Astrocyte of the spinal cord (primary cell): ENCODE results near the gene MPP2.
"Not testable (repeated sequence)": the region's sequence is repeated elsewhere in the genome, so short reads cannot be mapped to it uniquely, and the experiment has no call there.

Experiments
- DNase-seq: peaks from one replicate; pipeline ENCODE4 v3.0.0; 2011; ENCODE audit warnings: low read depth, low spot score
- H3K4me3 ChIP-seq: 2 replicates; pipeline ENCODE4 v1.5.1; 2011; ENCODE audit warnings: low read depth, mild to moderate bottlenecking, low read length, moderate library complexity
- in situ Hi-C: cut with HindIII; loops from 2 replicates; pipeline ENCODE4 v1.10.0; 2017; ENCODE audit warnings: low sequenced_read_pairs
- TF ChIP-seq, protein P1 (sequence below): IDR thresholded peaks from 2 replicates; pipeline ENCODE4 v1.5.1; 2012; ENCODE audit warnings: low read depth, mild to moderate bottlenecking, low read length, inconsistent platforms

Gene MPP2

DNA sequence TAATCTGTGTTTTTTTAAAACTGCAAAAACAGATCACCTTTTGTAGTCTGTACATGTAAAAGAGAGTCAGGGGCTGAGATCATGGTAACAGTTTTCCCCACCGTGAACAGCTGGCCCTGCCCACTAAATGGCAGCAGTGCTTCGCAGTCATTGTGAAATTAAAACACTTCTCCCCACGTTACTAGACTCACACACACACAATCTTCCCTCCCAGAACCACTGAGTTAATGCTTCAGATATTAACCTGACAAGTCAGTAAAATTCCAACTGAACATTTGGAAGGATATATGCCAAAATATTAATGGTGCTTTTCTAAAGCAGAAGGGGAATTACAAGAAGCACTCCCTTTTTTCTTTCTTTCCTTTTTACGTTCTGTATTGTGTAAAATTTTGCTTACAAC, 61.6 kb downstream of the MPP2 start:
- in situ Hi-C loops = no loop called here
- no peak for DNase-seq
- H3K4me3 ChIP-seq = no peak overlapping the region
- TF ChIP-seq, protein P1, sequence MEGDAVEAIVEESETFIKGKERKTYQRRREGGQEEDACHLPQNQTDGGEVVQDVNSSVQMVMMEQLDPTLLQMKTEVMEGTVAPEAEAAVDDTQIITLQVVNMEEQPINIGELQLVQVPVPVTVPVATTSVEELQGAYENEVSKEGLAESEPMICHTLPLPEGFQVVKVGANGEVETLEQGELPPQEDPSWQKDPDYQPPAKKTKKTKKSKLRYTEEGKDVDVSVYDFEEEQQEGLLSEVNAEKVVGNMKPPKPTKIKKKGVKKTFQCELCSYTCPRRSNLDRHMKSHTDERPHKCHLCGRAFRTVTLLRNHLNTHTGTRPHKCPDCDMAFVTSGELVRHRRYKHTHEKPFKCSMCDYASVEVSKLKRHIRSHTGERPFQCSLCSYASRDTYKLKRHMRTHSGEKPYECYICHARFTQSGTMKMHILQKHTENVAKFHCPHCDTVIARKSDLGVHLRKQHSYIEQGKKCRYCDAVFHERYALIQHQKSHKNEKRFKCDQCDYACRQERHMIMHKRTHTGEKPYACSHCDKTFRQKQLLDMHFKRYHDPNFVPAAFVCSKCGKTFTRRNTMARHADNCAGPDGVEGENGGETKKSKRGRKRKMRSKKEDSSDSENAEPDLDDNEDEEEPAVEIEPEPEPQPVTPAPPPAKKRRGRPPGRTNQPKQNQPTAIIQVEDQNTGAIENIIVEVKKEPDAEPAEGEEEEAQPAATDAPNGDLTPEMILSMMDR = no peak

DNA sequence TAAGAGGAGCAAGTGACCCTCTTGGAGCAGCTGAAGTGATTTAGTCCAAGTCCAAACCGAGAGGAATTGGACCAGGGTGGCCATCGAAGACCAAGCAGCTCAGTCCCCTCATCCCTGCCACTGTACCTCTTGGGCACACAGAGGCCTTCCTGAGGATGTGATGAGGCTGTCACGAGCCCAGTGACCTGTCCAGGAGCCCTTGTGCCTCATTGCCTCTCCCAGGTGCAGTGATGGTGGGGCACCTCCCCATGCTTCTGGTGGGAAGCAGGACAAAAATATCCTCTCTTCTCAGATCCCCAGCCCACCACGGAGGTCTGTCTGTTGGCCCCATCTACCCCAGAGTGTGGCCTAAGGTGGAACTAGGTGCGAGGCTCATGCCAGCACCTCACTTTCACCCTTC, 63.1 kb downstream of the MPP2 start:
- in situ Hi-C loops = no loop called here
- TF ChIP-seq, protein P1 = no peak
- DNase-seq = no peak
- no peak overlapping the region for H3K4me3 ChIP-seq

DNA sequence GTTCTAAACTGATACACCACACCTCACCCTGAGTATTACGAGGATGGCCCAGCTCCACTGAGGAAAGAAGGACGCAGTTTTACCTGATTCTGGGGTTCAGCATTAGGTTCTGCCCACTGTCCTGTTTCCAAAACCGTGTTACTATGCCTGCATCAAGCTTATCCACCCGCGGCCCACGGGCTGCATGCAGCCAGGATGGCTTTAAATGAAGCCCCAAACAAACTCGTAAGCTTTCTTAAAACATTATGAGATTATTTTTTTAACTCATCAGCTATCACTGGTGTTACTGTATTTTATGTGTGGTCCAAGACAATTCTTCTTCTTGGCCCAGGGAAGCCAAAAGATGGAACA, 64.4 kb downstream of the MPP2 start:
- in situ Hi-C loops = no loop called here
- no peak for DNase-seq
- TF ChIP-seq, protein P1 = no peak
- H3K4me3 ChIP-seq = no peak overlapping the region

DNA sequence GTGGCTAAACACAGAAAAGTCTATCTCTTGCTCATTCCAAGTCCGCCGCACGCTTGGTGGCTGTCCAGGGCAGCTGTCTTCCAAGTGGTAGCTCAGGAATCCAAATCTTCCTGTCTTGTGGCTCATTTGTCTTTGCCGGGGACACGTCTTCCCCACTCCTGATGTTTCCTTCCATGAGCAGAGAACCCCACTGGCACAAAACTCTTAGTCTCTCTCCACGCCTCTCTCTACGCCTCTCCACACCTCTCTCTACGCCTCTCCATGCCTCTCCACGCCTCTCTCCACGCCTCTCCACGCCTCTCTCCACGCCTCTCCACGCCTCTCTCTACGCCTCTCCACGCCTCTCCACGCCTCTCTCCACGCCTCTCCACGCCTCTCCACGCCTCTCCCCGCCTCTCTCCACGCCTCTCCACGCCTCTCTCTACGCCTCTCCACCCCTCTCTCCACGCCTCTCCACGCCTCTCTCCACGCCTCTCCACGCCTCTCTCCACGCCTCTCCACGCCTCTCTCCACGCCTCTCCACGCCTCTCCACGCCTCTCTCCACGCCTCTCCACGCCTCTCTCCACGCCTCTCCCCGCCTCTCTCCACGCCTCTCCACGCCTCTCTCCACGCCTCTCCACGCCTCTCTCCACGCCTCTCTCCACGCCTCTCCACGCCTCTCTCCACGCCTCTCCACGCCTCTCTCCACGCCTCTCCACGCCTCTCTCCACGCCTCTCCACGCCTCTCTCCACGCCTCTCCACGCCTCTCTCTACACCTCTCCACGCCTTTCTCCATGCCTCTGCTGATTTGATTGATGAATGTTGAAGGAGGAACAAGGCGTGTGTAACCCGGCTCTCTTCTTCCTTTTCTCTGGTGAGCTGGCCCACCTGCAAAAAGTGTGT, 65.0 kb downstream of the MPP2 start:
- in situ Hi-C loops, DNase-seq, H3K4me3 ChIP-seq: not testable (repeated sequence)

DNA sequence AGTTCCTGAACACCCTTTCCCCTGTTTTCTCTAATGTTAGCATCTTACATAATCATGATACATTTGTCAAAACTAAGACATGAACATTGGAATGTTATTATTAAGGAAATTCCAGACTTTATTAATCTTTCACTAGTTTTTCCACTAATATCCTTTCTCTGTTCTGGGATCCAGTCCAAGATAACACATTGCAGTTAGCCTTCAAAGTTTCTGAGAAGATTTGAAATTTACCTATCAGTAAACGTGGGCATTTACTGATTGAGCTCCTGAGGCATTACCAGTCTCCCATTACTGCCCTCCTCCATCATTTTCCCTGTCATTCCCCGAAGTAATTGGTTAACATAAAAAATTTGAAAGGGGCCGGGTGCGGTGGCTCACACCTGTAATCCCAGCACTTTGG, 66.1 kb downstream of the MPP2 start:
- no peak overlapping the region for H3K4me3 ChIP-seq
- no peak for DNase-seq
- in situ Hi-C loops = no loop called here
- TF ChIP-seq, protein P1 = no peak

DNA sequence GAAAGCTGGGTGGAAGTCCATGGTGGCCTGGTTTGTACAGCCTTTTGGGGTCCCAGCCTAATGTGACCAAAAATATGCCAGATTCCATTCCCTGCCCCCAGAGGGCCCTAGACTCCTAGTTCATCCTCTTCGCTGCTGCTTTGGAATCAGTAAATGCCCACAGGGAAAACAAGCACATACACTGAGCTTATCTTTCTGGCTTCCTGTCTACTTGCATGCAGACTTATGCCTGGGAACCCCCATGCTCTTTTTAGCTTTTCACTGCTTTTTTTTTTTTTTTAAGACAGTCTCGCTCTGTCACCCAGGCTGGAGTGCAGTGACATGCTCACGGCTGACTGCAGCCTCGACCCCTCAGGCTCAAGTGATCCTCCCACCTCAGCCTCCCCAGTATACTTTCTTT, 66.5 kb downstream of the MPP2 start:
- in situ Hi-C loops = no loop called here

DNA sequence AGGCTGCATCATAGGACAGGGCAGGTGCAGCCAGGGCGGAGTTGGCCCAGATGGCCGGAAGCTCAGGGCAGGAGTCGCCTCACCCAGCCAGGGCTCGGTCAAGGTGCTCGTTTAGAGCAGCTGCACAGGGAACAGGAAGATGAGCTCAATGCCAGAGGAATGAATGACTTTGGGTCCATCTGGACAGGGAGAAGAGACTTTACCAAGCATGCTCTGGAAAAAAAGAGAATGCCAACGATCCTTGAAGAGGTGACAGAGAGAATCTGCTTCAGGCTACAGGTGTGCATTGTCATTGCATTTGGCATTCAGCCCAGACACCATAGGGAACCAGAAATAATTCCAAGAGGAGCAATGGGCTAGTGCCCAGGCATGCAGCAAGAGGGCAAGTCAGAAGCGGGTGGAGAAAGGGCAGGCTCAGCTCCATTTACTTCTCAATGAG, 67.6 kb downstream of the MPP2 start:
- no peak for DNase-seq
- in situ Hi-C loops = no loop called here
- no peak overlapping the region for H3K4me3 ChIP-seq
- TF ChIP-seq, protein P1 = no peak

More for the DNA sequence above, 66.5 kb downstream of the MPP2 start:
- no peak overlapping the region for H3K4me3 ChIP-seq
- no peak for DNase-seq
- TF ChIP-seq, protein P1 = peak; percentile 34
